HG03460 (cell line): ENCODE measurements around the gene PEX5L.
"Not testable (repeated sequence)": the region's sequence is repeated elsewhere in the genome, so short reads cannot be mapped to it uniquely, and the experiment has no call there.

ENCODE experiments used
- ATAC-seq: cut with Tn5 transposase; IDR thresholded peaks from one replicate; pipeline ENCODE4 v1.9.1; 2021; ENCODE audit not compliant: unreplicated experiment

Gene PEX5L

GRCh38 chr3:180036671-180037455 is at the start of gene PEX5L:
Gene PEX5L (minus strand): TSS chr3:180036937. CDS start chr3:180036599, 338 bp downstream.
- peak; percentile 82 for ATAC-seq

DNA sequence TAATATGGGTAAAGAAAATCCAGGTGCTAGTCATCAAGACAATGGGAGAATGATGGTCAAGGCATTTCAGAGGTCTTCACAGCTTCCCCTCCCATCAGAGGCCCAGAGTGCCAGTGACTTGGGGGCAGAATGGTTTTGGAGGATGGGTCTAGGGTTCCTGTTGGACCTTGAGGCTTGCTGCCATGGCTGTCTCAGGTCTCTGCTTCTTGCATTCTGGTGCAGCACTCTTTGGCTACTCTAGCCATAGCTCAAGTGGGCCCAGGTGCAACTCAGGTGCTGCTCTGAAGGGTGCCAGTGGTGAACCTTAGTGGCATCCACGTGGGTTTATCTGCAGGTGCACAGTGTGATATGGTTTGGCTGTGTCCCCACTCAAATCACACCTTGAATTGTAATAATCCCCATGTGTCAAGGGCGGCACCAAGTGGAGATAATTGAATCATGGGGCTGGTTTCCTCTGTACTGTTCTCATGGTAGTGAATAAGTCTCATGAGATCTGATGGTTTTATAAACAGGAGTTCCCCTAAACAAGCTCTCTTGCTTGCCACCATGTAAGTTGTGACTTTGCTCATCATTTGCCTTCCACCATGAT is 48.5 kb upstream of the PEX5L start:
- no peak for ATAC-seq

DNA sequence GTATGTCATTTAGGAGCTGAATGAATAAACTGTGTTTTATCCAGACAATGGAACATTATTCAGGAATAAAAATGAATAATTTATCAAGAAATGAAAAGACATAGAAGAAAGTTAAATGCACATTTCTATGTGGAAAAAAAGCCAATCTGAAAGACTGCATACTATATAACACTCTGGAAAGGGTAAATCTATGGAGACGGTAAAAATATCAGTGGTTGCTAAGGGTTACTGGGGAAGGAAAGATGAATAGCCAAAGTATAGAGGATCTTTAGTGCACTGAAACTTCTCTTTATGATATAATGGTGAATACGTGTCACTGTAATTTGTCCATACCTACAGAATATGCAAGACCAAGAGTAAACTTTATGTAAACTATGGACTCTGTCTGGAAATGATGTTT is 46.0 kb upstream of the PEX5L start:
- ATAC-seq = no peak

DNA sequence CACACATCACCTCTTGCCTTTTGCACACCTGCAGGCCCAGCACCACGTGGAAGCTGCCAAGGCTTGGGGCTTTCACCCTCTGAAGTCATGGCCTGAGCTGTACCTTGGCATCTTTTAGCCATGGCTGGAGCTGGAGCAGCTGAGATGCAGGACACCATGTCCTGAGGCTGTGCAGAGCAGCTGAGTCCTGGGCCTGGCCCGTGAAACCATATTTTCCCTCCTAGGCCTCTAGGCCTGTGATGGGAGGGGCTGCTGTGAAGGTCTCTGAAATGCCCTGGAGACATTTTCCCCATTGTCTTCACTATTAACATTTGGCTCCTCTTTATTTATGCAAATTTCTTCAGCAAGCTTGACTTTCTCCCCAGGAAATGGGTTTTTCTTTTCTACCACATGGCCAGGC is 41.9 kb upstream of the PEX5L start:
- ATAC-seq = no peak

DNA sequence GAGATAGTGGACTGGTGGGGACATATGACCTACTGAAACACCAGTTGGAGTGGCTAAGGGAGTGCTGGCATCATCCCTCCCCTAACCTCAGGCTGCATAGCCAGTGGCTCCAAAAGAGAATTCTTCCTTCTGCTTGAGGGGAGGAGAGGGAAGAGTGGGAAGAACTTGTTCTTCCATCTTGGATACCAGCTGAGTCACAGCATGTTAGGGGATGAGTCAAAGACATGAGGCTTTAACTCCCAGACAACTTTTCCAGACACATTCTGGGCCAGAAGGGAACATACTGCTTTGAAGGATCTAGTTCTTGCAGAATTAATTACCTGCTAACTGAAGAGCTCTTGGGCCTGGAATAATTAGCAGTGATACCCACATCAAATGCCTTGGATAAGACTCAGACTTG is 36.8 kb upstream of the PEX5L start:
- ATAC-seq = no peak

DNA sequence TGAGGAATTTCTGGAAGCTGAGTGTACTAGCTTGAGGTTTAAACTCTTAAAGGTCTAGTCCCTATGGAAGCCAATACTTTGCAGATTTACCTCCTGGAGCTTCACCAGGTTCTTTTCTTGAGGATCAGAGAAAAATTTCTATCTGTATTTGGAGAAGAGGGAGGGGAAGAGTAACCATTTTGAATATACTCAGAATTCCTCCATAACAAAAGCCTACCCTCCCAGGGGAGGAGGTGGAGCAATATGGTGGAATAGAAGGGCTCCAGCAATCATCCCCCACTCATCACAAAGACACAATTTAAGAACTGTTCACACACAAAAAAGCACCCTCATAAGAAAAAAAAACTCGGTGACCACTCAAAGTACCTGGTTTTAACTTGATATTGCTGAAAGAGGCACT is 36.0 kb upstream of the PEX5L start:
- no peak for ATAC-seq

GRCh38 chr3:180070925-180071324 is 34.2 kb upstream of the PEX5L start:
- no peak for ATAC-seq

- no peak for ATAC-seq
These were observed 31.3 kb upstream of the PEX5L start for GRCh38 chr3:180068023-180068422.

DNA sequence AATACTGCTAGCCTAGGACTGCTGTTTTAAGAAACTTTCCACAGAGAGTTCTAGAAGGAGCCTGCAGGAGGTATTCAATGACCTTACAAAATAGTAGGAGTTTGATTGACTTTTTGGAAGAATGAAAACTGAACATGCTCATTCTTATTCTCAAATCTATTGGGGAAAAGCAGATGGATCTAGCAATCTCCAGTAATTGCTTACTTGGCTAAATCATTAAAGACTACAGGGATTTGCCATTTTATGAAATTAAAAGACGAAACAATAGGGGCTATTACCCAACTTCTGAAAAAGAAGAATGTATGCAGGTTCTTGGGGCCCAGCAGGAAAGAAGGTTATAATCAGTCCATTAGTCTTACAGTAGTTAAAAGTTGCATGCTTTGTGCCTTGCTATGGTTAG is 29.9 kb upstream of the PEX5L start:
- ATAC-seq = no peak

DNA sequence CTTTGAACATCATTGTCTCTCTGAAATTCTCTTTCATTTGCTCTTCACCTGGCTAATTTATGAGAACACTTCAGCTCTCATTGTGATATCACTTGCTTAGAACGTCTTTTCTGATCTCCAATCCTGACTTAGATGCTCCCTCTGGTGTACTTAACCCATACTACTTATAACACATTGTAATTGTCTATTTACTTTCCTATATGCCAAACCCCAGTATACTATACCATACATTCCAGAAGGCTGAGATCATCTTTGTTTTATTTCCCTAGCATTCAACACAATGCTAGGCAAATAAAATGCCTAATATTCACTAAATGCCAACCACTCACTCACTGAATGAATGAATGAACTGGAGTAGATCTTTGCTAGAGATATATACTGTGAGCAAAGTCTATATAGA is 27.0 kb upstream of the PEX5L start:
- ATAC-seq = no peak

- ATAC-seq = no peak
These were observed 26.0 kb upstream of the PEX5L start for GRCh38 chr3:180062771-180063170.

- ATAC-seq = no peak
These were observed 22.6 kb upstream of the PEX5L start for GRCh38 chr3:180059356-180059755.

- ATAC-seq = no peak
These were observed 21.5 kb upstream of the PEX5L start for GRCh38 chr3:180058238-180058637.

DNA sequence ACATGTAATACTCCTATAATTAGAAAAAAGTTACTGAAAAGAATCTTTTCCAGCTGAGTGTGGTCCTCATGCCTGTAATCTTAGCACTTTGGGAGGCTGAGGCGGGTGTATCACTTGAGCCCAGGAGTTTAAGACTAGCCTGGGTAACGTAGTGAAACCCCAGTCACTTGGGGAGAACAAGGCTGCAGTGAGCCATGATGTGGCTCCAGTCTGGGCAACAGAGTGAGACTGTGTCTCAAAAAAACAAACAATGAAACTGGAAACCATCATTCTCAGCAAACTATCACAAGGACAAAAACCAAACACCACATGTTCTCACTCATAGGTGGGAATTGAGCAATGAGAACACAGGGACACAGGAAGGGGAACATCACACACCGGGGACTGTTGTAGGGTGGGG is 18.9 kb upstream of the PEX5L start:
- ATAC-seq = not testable (repeated sequence)

DNA sequence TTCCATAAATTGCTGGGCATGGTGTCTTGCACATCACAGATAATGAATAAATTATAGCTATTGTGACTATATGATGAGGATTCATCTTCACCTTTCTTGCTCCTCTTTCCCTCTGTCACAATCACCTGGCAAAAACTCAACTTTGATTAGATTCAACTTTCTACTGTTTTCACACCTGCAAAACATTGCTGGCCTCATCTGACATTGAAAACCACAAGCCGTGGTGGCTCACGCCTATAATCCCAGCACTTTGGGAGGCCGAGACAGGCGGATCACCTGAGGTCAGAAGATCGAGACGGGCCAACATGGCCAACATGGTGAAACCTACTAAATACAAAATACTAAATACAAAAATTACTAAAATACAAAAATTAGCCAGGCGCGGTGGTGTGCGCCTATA is 12.7 kb upstream of the PEX5L start:
- ATAC-seq = no peak

DNA sequence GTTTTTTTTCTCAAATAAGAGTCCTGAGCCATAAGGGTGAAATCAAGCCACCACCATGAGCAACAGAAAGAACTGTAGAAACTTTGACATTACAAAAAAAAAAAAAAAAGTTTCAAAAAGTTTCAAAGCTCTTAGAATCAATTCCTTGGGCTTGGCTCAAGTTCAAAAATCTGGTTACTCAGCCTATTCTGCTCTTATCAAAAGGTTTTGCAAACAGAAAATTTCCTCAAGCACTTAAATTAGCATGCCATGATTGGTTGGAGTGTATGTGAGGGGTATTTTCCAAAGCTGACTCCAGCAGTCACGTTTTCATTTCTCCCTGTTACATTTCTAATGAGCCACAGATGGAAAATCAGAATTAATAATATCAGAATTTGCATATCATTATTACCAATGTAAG is 12.1 kb upstream of the PEX5L start:
- no peak for ATAC-seq

DNA sequence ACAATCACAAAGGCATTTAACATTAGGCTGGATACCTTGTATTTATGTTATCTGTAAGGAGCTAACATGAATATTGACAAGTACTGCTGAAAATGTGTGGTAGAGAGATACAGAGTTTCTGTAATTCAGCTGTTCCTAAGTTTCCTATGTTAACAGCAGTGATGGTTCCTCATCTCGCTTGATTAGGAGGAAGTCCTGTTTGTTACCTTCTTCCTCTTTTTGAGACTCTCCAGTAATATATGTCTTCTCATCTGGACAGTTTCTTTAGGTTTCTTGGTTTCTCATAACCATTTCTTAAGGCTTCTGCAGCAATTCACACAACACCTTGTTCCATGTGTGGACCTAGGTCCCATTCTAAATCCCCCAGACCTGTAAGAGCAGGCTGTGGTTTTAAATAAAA is 11.4 kb upstream of the PEX5L start:
- peak; percentile 86 for ATAC-seq

GRCh38 chr3:180040966-180041365 is 4.2 kb upstream of the PEX5L start:
- no peak for ATAC-seq

- ATAC-seq = peak; percentile 59
These were observed 556 bp downstream of the PEX5L start for GRCh38 chr3:180036092-180036670.

GRCh38 chr3:180026997-180027396 is 9.7 kb downstream of the PEX5L start:
- no peak for ATAC-seq

DNA sequence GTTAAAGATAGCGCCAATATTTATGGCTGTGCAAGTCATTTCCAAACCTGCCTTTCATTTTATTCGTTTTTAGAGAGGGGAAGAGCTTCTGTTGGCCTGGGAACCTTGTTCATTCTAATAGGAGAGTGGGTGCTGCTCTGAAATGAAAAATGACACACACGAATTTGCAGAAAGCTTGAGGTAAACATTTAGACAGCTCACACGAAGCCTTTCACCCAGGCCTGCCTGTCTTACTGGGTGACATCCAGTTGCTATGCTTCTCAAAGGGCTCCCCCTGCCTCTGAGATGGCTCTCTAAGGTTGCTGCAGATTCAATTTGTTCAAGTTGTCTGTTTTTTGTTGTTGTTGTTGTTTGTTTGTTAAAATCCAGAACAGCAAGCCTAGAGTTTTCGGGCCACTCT is 18.2 kb downstream of the PEX5L start:
- no peak for ATAC-seq

- no peak for ATAC-seq
These were observed 18.9 kb downstream of the PEX5L start for GRCh38 chr3:180017846-180018245.
